Neural progenitor cell (in vitro differentiated cells): ENCODE data around the gene TSPAN32. TPM values are rescaled to one million over a fixed set of nuclear protein-coding genes. Genes with fewer than 3 reads are reported as not detected.
"Not testable (repeated sequence)": the region's sequence is repeated elsewhere in the genome, so short reads cannot be mapped to it uniquely, and the experiment has no call there.

Experiments used
- DNase-seq: peaks from one replicate; pipeline ENCODE4 v3.0.0-alpha.2; 2016; ENCODE audit warnings: low spot score
- H2AFZ ChIP-seq: fragments of 200-600 bp; sonication (generic); replicated peaks from 2 replicates; pipeline ENCODE4 v1.6.1; 2016; ENCODE audit warnings: antibody characterized with exemption
- H3F3A ChIP-seq: fragments of 200-600 bp; sonication (generic); 2 replicates; pipeline ENCODE4 v1.6.1; 2016; ENCODE audit warnings: antibody characterized with exemption, low read depth
- H3K27ac ChIP-seq: fragments of 200-600 bp; sonication (generic); 2 replicates; pipeline ENCODE4 v1.5.1; 2016; ENCODE audit warnings: mild to moderate bottlenecking
- H3K27me3 ChIP-seq: fragments of 200-600 bp; sonication (generic); 2 replicates; pipeline ENCODE4 v1.6.1; 2016; ENCODE audit warnings: mild to moderate bottlenecking, moderate library complexity
- H3K36me3 ChIP-seq: fragments of 200-600 bp; sonication (generic); 2 replicates; pipeline ENCODE4 v1.5.1; 2016
- H3K4me1 ChIP-seq: fragments of 200-600 bp; sonication (generic); 2 replicates; pipeline ENCODE4 v1.6.1; 2016; ENCODE audit warnings: mixed run types
- H3K4me2 ChIP-seq: fragments of 200-600 bp; sonication (generic); 2 replicates; pipeline ENCODE4 v1.6.1; 2016
- H3K4me3 ChIP-seq: fragments of 200-600 bp; sonication (generic); 2 replicates; pipeline ENCODE4 v1.5.1; 2016
- H3K79me2 ChIP-seq: fragments of 200-600 bp; sonication (generic); 2 replicates; pipeline ENCODE4 v1.6.1; 2016; ENCODE audit warnings: low read depth
- H3K9ac ChIP-seq: fragments of 200-600 bp; sonication (generic); 2 replicates; pipeline ENCODE4 v1.6.1; 2016
- H3K9me3 ChIP-seq: fragments of 200-600 bp; sonication (generic); 2 replicates; pipeline ENCODE4 v1.5.1; 2016; ENCODE audit warnings: low read depth
- H4K20me1 ChIP-seq: fragments of 200-600 bp; sonication (generic); 2 replicates; pipeline ENCODE4 v1.6.1; 2016; ENCODE audit warnings: low read depth
- H3K27ac Mint-ChIP-seq: 3 replicates; pipeline ENCODE4 v1.8.0; 2021; ENCODE audit warnings: mixed read lengths
- H3K27me3 Mint-ChIP-seq: 2 replicates; pipeline ENCODE4 v1.8.0; 2022; ENCODE audit warnings: low read depth, mild to moderate bottlenecking, inconsistent platforms, moderate library complexity, mixed read lengths; ENCODE audit not compliant: insufficient read depth
- H3K36me3 Mint-ChIP-seq: 3 replicates; pipeline ENCODE4 v1.8.0; 2021; ENCODE audit warnings: mixed read lengths
- H3K4me1 Mint-ChIP-seq: 3 replicates; pipeline ENCODE4 v1.8.0; 2021; ENCODE audit warnings: mixed read lengths
- H3K4me3 Mint-ChIP-seq: 3 replicates; pipeline ENCODE4 v1.8.0; 2021; ENCODE audit warnings: mild to moderate bottlenecking, moderate library complexity, mixed read lengths
- H3K9me3 Mint-ChIP-seq: 3 replicates; pipeline ENCODE4 v1.8.0; 2020; ENCODE audit warnings: mixed read lengths
- CTCF ChIP-seq: fragments of 200-600 bp; sonication (generic); IDR thresholded peaks from 2 replicates; pipeline ENCODE4 v1.5.1; 2017; ENCODE audit warnings: antibody characterized with exemption, mild to moderate bottlenecking
- EZH2 ChIP-seq: fragments of 200-600 bp; sonication (generic); IDR thresholded peaks from 2 replicates; pipeline ENCODE4 v1.6.1; 2017; ENCODE audit warnings: antibody characterized with exemption, mild to moderate bottlenecking, moderate library complexity
- EZH2phosphoT487 ChIP-seq: fragments of 200-600 bp; sonication (generic); IDR thresholded peaks from 2 replicates; pipeline ENCODE4 v1.6.1; 2017; ENCODE audit warnings: antibody characterized with exemption
- total RNA-seq: library from RNA; depleted of rRNA; stranded (reverse); fragments of >200 nt; gene quantifications from 2 replicates; pipeline ENCODE4 v1.2.3, GENCODE V29; 2015; ENCODE audit warnings: low replicate concordance

TSPAN32 gene
- total RNA-seq, 1 donor from 2014 or later: not detected

GRCh38 chr11:2277933-2278523 lies 23.8 kb upstream of the TSPAN32 start:
- H3K79me2 ChIP-seq: no peaks in the 10 kb centered on the region
- TF ChIP-seq EZH2phosphoT487 (no peak), EZH2 (no peak), CTCF (no peak)
- no peak overlapping the region for H3K27ac ChIP-seq
- Mint-ChIP-seq H3K27me3 (peaks cover 20% of the 10 kb centered on the region), H3K27ac (no peak overlapping the region), H3K9me3 (peaks cover 22% of the 10 kb centered on the region), H3K36me3 (peaks cover 5% of the 10 kb centered on the region), H3K4me1 (no peaks in the 10 kb centered on the region), H3K4me3 (no peak overlapping the region)
- H3F3A ChIP-seq: no peaks in the 10 kb centered on the region
- H4K20me1 ChIP-seq: no peaks in the 10 kb centered on the region
- no peak for DNase-seq
- no peaks in the 10 kb centered on the region for H3K36me3 ChIP-seq
- H3K4me2 ChIP-seq: no peak overlapping the region
- no peak overlapping the region for H2AFZ ChIP-seq
- no peak overlapping the region for H3K9ac ChIP-seq
- no peak overlapping the region for H3K4me3 ChIP-seq
- H3K4me1 ChIP-seq: no peaks in the 10 kb centered on the region
- H3K9me3 ChIP-seq: no peaks in the 10 kb centered on the region
- peaks cover 87% of the 10 kb centered on the region for H3K27me3 ChIP-seq

- no peak overlapping the region for H3K27ac Mint-ChIP-seq
- H3K4me3 Mint-ChIP-seq: no peak overlapping the region
- DNase-seq: no peak
- no peaks in the 10 kb centered on the region for H3K79me2 ChIP-seq
- no peaks in the 10 kb centered on the region for H3F3A ChIP-seq
- H3K4me2 ChIP-seq: no peak overlapping the region
- H3K27me3 Mint-ChIP-seq: peaks cover 8% of the 10 kb centered on the region
- H3K36me3 Mint-ChIP-seq: peaks cover 5% of the 10 kb centered on the region
- H3K36me3 ChIP-seq: no peaks in the 10 kb centered on the region
- TF ChIP-seq EZH2phosphoT487: no peak
- no peak for TF ChIP-seq CTCF
- TF ChIP-seq EZH2: no peak
- H3K4me1 ChIP-seq: no peaks in the 10 kb centered on the region
- no peak overlapping the region for H3K27ac ChIP-seq
- no peaks in the 10 kb centered on the region for H3K4me1 Mint-ChIP-seq
- no peak overlapping the region for H2AFZ ChIP-seq
- peaks cover 20% of the 10 kb centered on the region for H3K9me3 Mint-ChIP-seq
- H3K27me3 ChIP-seq: peaks cover 87% of the 10 kb centered on the region
- H3K4me3 ChIP-seq: no peak overlapping the region
- H4K20me1 ChIP-seq: no peaks in the 10 kb centered on the region
- no peaks in the 10 kb centered on the region for H3K9me3 ChIP-seq
- no peak overlapping the region for H3K9ac ChIP-seq
Measured at GRCh38 chr11:2280208-2280607, 21.6 kb upstream of the TSPAN32 start.

DNA sequence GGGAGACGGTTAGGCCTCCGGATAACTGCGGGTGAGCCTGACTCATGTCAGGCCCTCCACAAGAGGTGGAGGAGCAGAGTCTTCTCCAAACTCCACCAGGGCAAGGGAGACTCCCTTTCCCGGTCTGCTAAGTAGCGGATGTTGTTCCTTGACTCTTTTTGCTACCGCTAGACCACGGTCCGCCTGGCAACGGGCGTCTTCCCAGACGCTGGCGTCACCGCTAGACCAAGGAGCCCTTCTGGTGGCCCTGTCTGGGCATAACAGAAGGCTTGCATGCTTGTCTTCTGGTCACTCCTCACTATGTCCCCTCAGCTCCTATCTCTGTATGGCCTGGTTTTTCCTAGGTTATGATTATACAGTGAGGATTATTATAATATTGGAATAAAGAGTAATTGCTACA lies 15.5 kb upstream of the TSPAN32 start:
- H4K20me1 ChIP-seq, H3K9me3 ChIP-seq, H3K36me3 ChIP-seq, H3K27ac Mint-ChIP-seq, H3K27ac ChIP-seq, H3K9ac ChIP-seq, H3K79me2 ChIP-seq, DNase-seq, H3K4me1 ChIP-seq, H3F3A ChIP-seq, H3K9me3 Mint-ChIP-seq, H2AFZ ChIP-seq, H3K4me2 ChIP-seq, H3K36me3 Mint-ChIP-seq, H3K27me3 Mint-ChIP-seq, H3K4me3 ChIP-seq, H3K4me3 Mint-ChIP-seq: not testable (repeated sequence)
- H3K4me1 Mint-ChIP-seq: peaks cover 11% of the 10 kb centered on the region
- H3K27me3 ChIP-seq: peaks cover 89% of the 10 kb centered on the region

DNA sequence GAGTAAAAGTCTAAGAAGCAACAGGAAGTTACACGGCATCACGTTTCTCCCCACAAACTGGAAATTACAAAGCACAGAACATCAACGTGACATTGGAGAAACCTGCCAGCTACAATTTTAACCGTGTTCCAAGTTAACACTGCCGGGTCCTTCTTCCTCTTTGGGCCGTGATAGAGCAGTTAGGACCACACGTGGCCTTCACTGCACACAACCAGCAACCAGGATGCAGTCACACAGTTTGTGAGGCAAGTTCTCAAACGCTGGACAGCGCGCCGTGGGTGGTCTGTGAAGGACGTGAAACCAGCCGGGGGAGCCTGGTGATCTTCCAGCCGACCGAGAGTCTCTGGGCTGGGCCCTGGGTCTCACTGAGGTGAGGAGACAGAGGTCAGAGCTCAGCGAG lies 14.7 kb upstream of the TSPAN32 start:
- no peak for DNase-seq
- TF ChIP-seq EZH2 (no peak), CTCF (no peak), EZH2phosphoT487 (no peak)
- peaks cover 4% of the 10 kb centered on the region for H3K9me3 Mint-ChIP-seq
- H3K36me3 ChIP-seq: no peaks in the 10 kb centered on the region
- no peak overlapping the region for H3K4me3 Mint-ChIP-seq
- no peak overlapping the region for H3K27ac Mint-ChIP-seq
- no peak overlapping the region for H3K4me3 ChIP-seq
- H3F3A ChIP-seq: no peaks in the 10 kb centered on the region
- H3K9me3 ChIP-seq: no peaks in the 10 kb centered on the region
- no peaks in the 10 kb centered on the region for H3K79me2 ChIP-seq
- peaks cover 11% of the 10 kb centered on the region for H3K4me1 Mint-ChIP-seq
- H3K27me3 ChIP-seq: peaks cover 81% of the 10 kb centered on the region
- H3K4me1 ChIP-seq: no peaks in the 10 kb centered on the region
- no peaks in the 10 kb centered on the region for H3K36me3 Mint-ChIP-seq
- H3K27ac ChIP-seq: no peak overlapping the region
- no peak overlapping the region for H2AFZ ChIP-seq
- no peak overlapping the region for H3K4me2 ChIP-seq
- no peaks in the 10 kb centered on the region for H3K27me3 Mint-ChIP-seq
- H4K20me1 ChIP-seq: no peaks in the 10 kb centered on the region
- H3K9ac ChIP-seq: no peak overlapping the region
